ENCODE measurements around the gene ELAC2. TPM values are rescaled to one million over a fixed set of nuclear protein-coding genes. Genes with fewer than 3 reads are reported as not detected.

Gene ELAC2
- total and polyA plus RNA-seq, 10 of the 15 experiments (the other 5 are each of a cell fraction or from before 2014, with no cell fraction given) = 5.1 to 146 (median 79.4) TPM

DNA sequence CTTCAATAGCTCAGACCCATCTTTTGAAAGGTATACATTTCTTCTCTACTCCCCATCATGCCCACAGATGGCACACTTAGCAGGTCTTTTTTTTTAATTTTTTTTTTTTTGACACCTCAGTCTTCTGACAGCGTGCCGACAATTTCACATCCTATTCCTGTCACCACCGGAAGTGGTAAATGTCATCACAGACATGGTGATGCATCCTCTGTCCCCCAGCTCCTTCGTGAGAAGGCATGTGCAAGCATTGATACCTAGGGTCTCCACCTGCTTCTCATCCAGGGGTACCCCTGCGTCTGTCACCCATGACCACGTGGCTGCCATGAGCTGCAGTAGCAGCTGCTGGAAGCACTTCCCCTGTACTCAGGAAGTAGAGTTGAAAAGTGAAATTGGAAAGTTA lies 35.6 kb downstream of the ELAC2 start:
- intact Hi-C loops (cut with micrococcal nuclease; ENCODE audit: unreplicated experiment) = no loop called here
- TF ChIP-seq ZNF384 (IDR thresholded peaks at IDR 0.05; ENCODE audit: borderline replicate concordance, low read depth, low read length) (peak; percentile 88), ZNF207 (IDR thresholded peaks at IDR 0.05; ENCODE audit: borderline replicate concordance) (no peak), SREBF2 (IDR thresholded peaks at IDR 0.05; ENCODE audit: low read length) (no peak), CEBPB (IDR thresholded peaks at IDR 0.05; ENCODE audit: borderline replicate concordance in 1 of 2, low read depth in 2 of 2, low read length in 2 of 2) (no peak), TAF1 (IDR thresholded peaks at IDR 0.05; ENCODE audit: borderline replicate concordance, low read depth, low read length) (no peak), HDGF (IDR thresholded peaks at IDR 0.05) (no peak), ZBED1 (IDR thresholded peaks at IDR 0.05; ENCODE audit: borderline replicate concordance) (no peak), GABPA (IDR thresholded peaks at IDR 0.05; ENCODE audit: low read depth) (0 out of 2 replicates have a peak, but pooled peaks have one; percentile 33), POU2F2 (IDR thresholded peaks at IDR 0.05; ENCODE audit: borderline replicate concordance, low read depth, low read length) (no peak), MEF2A (IDR thresholded peaks at IDR 0.05; ENCODE audit: insufficient read depth, low read depth, low read length) (no peak), RBBP5 (conservative IDR thresholded peaks at IDR 0.05) (no peak), WRNIP1 (IDR thresholded peaks at IDR 0.05; ENCODE audit: borderline replicate concordance, low read depth, low read length) (no peak), RCOR1 (conservative IDR thresholded peaks at IDR 0.05; ENCODE audit: low read depth, low read length) (no peak), CREM (IDR thresholded peaks at IDR 0.05; ENCODE audit: low read depth) (no peak), SP1 (IDR thresholded peaks at IDR 0.05; ENCODE audit: low read depth, low read length) (no peak)
- TF ChIP-seq, protein P1, sequence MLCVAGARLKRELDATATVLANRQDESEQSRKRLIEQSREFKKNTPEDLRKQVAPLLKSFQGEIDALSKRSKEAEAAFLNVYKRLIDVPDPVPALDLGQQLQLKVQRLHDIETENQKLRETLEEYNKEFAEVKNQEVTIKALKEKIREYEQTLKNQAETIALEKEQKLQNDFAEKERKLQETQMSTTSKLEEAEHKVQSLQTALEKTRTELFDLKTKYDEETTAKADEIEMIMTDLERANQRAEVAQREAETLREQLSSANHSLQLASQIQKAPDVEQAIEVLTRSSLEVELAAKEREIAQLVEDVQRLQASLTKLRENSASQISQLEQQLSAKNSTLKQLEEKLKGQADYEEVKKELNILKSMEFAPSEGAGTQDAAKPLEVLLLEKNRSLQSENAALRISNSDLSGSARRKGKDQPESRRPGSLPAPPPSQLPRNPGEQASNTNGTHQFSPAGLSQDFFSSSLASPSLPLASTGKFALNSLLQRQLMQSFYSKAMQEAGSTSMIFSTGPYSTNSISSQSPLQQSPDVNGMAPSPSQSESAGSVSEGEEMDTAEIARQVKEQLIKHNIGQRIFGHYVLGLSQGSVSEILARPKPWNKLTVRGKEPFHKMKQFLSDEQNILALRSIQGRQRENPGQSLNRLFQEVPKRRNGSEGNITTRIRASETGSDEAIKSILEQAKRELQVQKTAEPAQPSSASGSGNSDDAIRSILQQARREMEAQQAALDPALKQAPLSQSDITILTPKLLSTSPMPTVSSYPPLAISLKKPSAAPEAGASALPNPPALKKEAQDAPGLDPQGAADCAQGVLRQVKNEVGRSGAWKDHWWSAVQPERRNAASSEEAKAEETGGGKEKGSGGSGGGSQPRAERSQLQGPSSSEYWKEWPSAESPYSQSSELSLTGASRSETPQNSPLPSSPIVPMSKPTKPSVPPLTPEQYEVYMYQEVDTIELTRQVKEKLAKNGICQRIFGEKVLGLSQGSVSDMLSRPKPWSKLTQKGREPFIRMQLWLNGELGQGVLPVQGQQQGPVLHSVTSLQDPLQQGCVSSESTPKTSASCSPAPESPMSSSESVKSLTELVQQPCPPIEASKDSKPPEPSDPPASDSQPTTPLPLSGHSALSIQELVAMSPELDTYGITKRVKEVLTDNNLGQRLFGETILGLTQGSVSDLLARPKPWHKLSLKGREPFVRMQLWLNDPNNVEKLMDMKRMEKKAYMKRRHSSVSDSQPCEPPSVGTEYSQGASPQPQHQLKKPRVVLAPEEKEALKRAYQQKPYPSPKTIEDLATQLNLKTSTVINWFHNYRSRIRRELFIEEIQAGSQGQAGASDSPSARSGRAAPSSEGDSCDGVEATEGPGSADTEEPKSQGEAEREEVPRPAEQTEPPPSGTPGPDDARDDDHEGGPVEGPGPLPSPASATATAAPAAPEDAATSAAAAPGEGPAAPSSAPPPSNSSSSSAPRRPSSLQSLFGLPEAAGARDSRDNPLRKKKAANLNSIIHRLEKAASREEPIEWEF (IDR thresholded peaks at IDR 0.05; ENCODE audit: insufficient replicate concordance, low read depth, low read length) = no peak
- TF ChIP-seq, protein P2, sequence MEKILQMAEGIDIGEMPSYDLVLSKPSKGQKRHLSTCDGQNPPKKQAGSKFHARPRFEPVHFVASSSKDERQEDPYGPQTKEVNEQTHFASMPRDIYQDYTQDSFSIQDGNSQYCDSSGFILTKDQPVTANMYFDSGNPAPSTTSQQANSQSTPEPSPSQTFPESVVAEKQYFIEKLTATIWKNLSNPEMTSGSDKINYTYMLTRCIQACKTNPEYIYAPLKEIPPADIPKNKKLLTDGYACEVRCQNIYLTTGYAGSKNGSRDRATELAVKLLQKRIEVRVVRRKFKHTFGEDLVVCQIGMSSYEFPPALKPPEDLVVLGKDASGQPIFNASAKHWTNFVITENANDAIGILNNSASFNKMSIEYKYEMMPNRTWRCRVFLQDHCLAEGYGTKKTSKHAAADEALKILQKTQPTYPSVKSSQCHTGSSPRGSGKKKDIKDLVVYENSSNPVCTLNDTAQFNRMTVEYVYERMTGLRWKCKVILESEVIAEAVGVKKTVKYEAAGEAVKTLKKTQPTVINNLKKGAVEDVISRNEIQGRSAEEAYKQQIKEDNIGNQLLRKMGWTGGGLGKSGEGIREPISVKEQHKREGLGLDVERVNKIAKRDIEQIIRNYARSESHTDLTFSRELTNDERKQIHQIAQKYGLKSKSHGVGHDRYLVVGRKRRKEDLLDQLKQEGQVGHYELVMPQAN (conservative IDR thresholded peaks at IDR 0.05) = no peak
- TF ChIP-seq, protein P3, sequence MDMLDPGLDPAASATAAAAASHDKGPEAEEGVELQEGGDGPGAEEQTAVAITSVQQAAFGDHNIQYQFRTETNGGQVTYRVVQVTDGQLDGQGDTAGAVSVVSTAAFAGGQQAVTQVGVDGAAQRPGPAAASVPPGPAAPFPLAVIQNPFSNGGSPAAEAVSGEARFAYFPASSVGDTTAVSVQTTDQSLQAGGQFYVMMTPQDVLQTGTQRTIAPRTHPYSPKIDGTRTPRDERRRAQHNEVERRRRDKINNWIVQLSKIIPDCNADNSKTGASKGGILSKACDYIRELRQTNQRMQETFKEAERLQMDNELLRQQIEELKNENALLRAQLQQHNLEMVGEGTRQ (IDR thresholded peaks at IDR 0.05; ENCODE audit: borderline replicate concordance, low read depth, low read length) = no peak

More for the DNA sequence above, 35.6 kb downstream of the ELAC2 start:
- Histone ChIP-seq H3K4me3 (no peak overlapping the region), H2AFZ (ENCODE audit: control insufficient read depth, low read depth, low read length) (no peak overlapping the region), H3K79me2 (ENCODE audit: control insufficient read depth, insufficient read depth, low read length) (no peaks in the 10 kb centered on the region), H3K9ac (ENCODE audit: control insufficient read depth, insufficient read depth, low read length) (no peak overlapping the region), H3K36me3 (ENCODE audit: control insufficient read depth in 2 of 2, insufficient read depth in 2 of 2, low read length in 1 of 2) (no peaks in the 10 kb centered on the region), H3K27me3 (replicated peaks in 1 of 2; ENCODE audit: control insufficient read depth in 2 of 2, insufficient read depth in 2 of 2, low read length in 1 of 2) (no peaks in the 10 kb centered on the region), H3K9me3 (replicated peaks; ENCODE audit: control insufficient read depth, insufficient read depth, low read length) (no peaks in the 10 kb centered on the region), H3K4me1 (ENCODE audit: control insufficient read depth, insufficient read depth, low read length) (no peaks in the 10 kb centered on the region), H3K4me2 (ENCODE audit: control insufficient read depth, insufficient read depth) (no peak overlapping the region), H3K27ac (ENCODE audit: control insufficient read depth, insufficient read depth) (no peak overlapping the region), H4K20me1 (ENCODE audit: control insufficient read depth, insufficient read depth) (no peaks in the 10 kb centered on the region)
- no peak for FAIRE-seq
- ATAC-seq = peak; percentile 46
- ChIA-PET CTCF (interaction anchor here (1.1 kb wide), 1 partner anchor 37 kb away, joined by 3 read pairs; no protein-coding TSS in a partner anchor), POLR2A (no interaction called here), RAD21 (ENCODE audit: unreplicated experiment) (no interaction called here), SMC1A (ENCODE audit: uncharacterized antibody, unreplicated experiment) (interaction anchor here (0.7 to 0.8 kb wide), 2 partner anchors 56 to 68 kb away, joined by 3 read pairs; no protein-coding TSS in a partner anchor)
- in situ Hi-C loops (cut with MboI) = no loop called here
- BruUV-seq (replicated peaks) = no TSS peak
- peak; percentile 4 for DNase-seq (ENCODE audit: low read depth, low spot score)
- 2% methylated on average over 6 of the region's 6 CpGs for WGBS (ENCODE audit: insufficient coverage, insufficient replicate concordance, low lambda C conversion rate, missing lambda C conversion rate)

Measured in GM12878 (cell line).